ENCODE measurements around the gene COL18A1. TPM values are rescaled to one million over a fixed set of nuclear protein-coding genes. Genes with fewer than 3 reads are reported as not detected.

The COL18A1 gene
- total RNA-seq, 1 donor from 2014 or later = 61.1 TPM

- Mint-ChIP-seq H3K36me3 (ENCODE audit: low read depth, unreplicated experiment) (no peaks in the 10 kb centered on the region), H3K9me3 (ENCODE audit: unreplicated experiment) (no peaks in the 10 kb centered on the region), H3K4me1 (ENCODE audit: unreplicated experiment) (peaks cover 21% of the 10 kb centered on the region), H3K27me3 (ENCODE audit: unreplicated experiment) (peaks cover 5% of the 10 kb centered on the region), H3K4me3 (ENCODE audit: unreplicated experiment) (no peak overlapping the region), H3K27ac (ENCODE audit: unreplicated experiment) (peak overlapping the region; percentile 81)
- no peak for TF ChIP-seq CTCF (IDR thresholded peaks at IDR 0.05; ENCODE audit: unreplicated experiment)
- DNase-seq (ENCODE audit: low spot score) = no peak
These were observed 145.7 kb downstream of the COL18A1 start for GRCh38 chr21:45550522-45551210.

- H3K36me3 Mint-ChIP-seq (ENCODE audit: low read depth, unreplicated experiment) = no peaks in the 10 kb centered on the region
- H3K27me3 Mint-ChIP-seq (ENCODE audit: unreplicated experiment) = peaks cover 5% of the 10 kb centered on the region
- peak overlapping the region; percentile 94 for H3K27ac Mint-ChIP-seq (ENCODE audit: unreplicated experiment)
- no peak for DNase-seq (ENCODE audit: low spot score)
- peaks cover 21% of the 10 kb centered on the region for H3K4me1 Mint-ChIP-seq (ENCODE audit: unreplicated experiment)
- peak overlapping the region; percentile 22 for H3K4me3 Mint-ChIP-seq (ENCODE audit: unreplicated experiment)
- no peaks in the 10 kb centered on the region for H3K9me3 Mint-ChIP-seq (ENCODE audit: unreplicated experiment)
- TF ChIP-seq CTCF (IDR thresholded peaks at IDR 0.05; ENCODE audit: unreplicated experiment) = no peak
These were observed 146.4 kb downstream of the COL18A1 start for GRCh38 chr21:45551316-45551715.

- no peak for TF ChIP-seq CTCF (IDR thresholded peaks at IDR 0.05; ENCODE audit: unreplicated experiment)
- no peaks in the 10 kb centered on the region for H3K36me3 Mint-ChIP-seq (ENCODE audit: low read depth, unreplicated experiment)
- peak overlapping the region; percentile 94 for H3K27ac Mint-ChIP-seq (ENCODE audit: unreplicated experiment)
- H3K9me3 Mint-ChIP-seq (ENCODE audit: unreplicated experiment) = no peaks in the 10 kb centered on the region
- DNase-seq (ENCODE audit: low spot score) = no peak
- H3K4me1 Mint-ChIP-seq (ENCODE audit: unreplicated experiment) = peaks cover 21% of the 10 kb centered on the region
- peaks cover 5% of the 10 kb centered on the region for H3K27me3 Mint-ChIP-seq (ENCODE audit: unreplicated experiment)
- H3K4me3 Mint-ChIP-seq (ENCODE audit: unreplicated experiment) = no peak overlapping the region
These were observed 147.1 kb downstream of the COL18A1 start for GRCh38 chr21:45551783-45552695.

- Mint-ChIP-seq H3K27me3 (ENCODE audit: unreplicated experiment) (peaks cover 5% of the 10 kb centered on the region), H3K9me3 (ENCODE audit: unreplicated experiment) (no peaks in the 10 kb centered on the region), H3K4me3 (ENCODE audit: unreplicated experiment) (no peak overlapping the region), H3K27ac (ENCODE audit: unreplicated experiment) (no peak overlapping the region), H3K4me1 (ENCODE audit: unreplicated experiment) (peaks cover 21% of the 10 kb centered on the region), H3K36me3 (ENCODE audit: low read depth, unreplicated experiment) (no peaks in the 10 kb centered on the region)
- TF ChIP-seq CTCF (IDR thresholded peaks at IDR 0.05; ENCODE audit: unreplicated experiment) = no peak
- DNase-seq (ENCODE audit: low spot score) = no peak
These were observed 147.9 kb downstream of the COL18A1 start for GRCh38 chr21:45552696-45553391.

All from endothelial cell (in vitro differentiated cells).